NCI-H524 treated with DMSO at 0.1 percent for 48 hours (cell line): ENCODE results near the gene TRABD2B.

Experiments
- DNase-seq: peaks from one replicate; lab custom pipeline; 2025; lab: John Stamatoyannopoulos, UW

TRABD2B gene

GRCh38 chr1:47725000-47725473, 272.1 kb downstream of the TRABD2B start:
- no peak for DNase-seq

GRCh38 chr1:47724432-47724999, 272.7 kb downstream of the TRABD2B start:
- DNase-seq = no peak

GRCh38 chr1:47722909-47723580, 274.1 kb downstream of the TRABD2B start:
- no peak for DNase-seq

GRCh38 chr1:47722101-47722500, 275.1 kb downstream of the TRABD2B start:
- no peak for DNase-seq

- no peak for DNase-seq
Observed at GRCh38 chr1:47720111-47720510, 277.1 kb downstream of the TRABD2B start.

GRCh38 chr1:47717341-47717740, 279.8 kb downstream of the TRABD2B start:
- DNase-seq = no peak

- no peak for DNase-seq
Observed at GRCh38 chr1:47713975-47714767, 283.0 kb downstream of the TRABD2B start.

- DNase-seq = no peak
Observed at GRCh38 chr1:47713333-47713953, 283.7 kb downstream of the TRABD2B start.

- DNase-seq = no peak
Observed at GRCh38 chr1:47712596-47713299, 284.4 kb downstream of the TRABD2B start.

GRCh38 chr1:47711848-47712492, 285.2 kb downstream of the TRABD2B start:
- no peak for DNase-seq

GRCh38 chr1:47711184-47711847, 285.9 kb downstream of the TRABD2B start:
- no peak for DNase-seq
